Measurements from ENCODE around the gene PPP1R1C.

DNA sequence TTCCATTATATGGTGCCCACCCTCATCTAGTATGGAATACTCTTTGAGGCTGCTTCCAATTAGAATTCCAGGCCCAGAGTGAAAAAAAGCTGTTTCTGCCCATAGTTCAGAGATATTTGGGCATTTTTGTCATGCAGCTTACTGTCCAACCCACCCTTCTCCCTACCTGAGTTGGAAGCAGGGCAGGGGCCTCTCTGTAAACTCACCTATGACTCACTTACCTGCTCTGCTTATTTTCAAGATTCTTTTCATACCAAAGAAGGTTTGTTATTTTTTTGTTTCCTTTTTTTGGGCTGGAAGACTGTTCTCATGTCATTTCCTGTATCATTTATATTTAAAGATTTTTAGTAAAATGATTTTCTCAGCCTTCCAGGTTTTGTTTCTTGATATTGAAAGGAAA, 38.4 kb upstream of the PPP1R1C start:
- no peak for TF ChIP-seq TAF1 (IDR thresholded peaks at IDR 0.05; ENCODE audit: borderline replicate concordance, insufficient read depth, low read length)
- no peak for TF ChIP-seq POLR2AphosphoS5 (IDR thresholded peaks at IDR 0.05; ENCODE audit: low read depth, low read length)
- TF ChIP-seq, protein P1, sequence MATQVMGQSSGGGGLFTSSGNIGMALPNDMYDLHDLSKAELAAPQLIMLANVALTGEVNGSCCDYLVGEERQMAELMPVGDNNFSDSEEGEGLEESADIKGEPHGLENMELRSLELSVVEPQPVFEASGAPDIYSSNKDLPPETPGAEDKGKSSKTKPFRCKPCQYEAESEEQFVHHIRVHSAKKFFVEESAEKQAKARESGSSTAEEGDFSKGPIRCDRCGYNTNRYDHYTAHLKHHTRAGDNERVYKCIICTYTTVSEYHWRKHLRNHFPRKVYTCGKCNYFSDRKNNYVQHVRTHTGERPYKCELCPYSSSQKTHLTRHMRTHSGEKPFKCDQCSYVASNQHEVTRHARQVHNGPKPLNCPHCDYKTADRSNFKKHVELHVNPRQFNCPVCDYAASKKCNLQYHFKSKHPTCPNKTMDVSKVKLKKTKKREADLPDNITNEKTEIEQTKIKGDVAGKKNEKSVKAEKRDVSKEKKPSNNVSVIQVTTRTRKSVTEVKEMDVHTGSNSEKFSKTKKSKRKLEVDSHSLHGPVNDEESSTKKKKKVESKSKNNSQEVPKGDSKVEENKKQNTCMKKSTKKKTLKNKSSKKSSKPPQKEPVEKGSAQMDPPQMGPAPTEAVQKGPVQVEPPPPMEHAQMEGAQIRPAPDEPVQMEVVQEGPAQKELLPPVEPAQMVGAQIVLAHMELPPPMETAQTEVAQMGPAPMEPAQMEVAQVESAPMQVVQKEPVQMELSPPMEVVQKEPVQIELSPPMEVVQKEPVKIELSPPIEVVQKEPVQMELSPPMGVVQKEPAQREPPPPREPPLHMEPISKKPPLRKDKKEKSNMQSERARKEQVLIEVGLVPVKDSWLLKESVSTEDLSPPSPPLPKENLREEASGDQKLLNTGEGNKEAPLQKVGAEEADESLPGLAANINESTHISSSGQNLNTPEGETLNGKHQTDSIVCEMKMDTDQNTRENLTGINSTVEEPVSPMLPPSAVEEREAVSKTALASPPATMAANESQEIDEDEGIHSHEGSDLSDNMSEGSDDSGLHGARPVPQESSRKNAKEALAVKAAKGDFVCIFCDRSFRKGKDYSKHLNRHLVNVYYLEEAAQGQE (IDR thresholded peaks at IDR 0.05; ENCODE audit: insufficient read depth in 1 of 2, low read depth in 2 of 2, low read length in 2 of 2), result no peak
- no peak for TF ChIP-seq SIN3A (IDR thresholded peaks at IDR 0.05; ENCODE audit: borderline replicate concordance, insufficient read depth, low read length)

Measured in PFSK-1 (cell line).